A673 (cell line): Measurements from ENCODE around the gene NGDN. TPM values are rescaled to one million over a fixed set of nuclear protein-coding genes. Genes with fewer than 3 reads are reported as not detected.
A peak's percentile ranks its signal among the peaks of the same experiment; 100 is the strongest.
"Not testable (repeated sequence)": the region's sequence is repeated elsewhere in the genome, so short reads cannot be mapped to it uniquely, and the experiment has no call there.

Source experiments
- BruUV-seq: library from RNA; stranded (reverse); fragments of 400-500 nt; replicated peaks from 2 replicates; lab custom pipeline; 2021; lab: Mats Ljungman, UMichigan
- CTCF ChIA-PET: fragments of 300-600 bp; sonication (Branson Sonifier 250); formaldehyde crosslinking; loops from one replicate; lab custom pipeline; 2022; ENCODE audit warnings: antibody characterized with exemption; lab: Charles Lee
- POLR2A ChIA-PET: fragments of 300-600 bp; sonication (Branson Sonifier 250); formaldehyde crosslinking; loops from one replicate; lab custom pipeline; 2022; ENCODE audit warnings: antibody characterized with exemption; ENCODE audit not compliant: low non-redundant PET; lab: Charles Lee
- DNase-seq: peaks from one replicate; pipeline ENCODE4 v3.0.0-alpha.2; 2015; ENCODE audit warnings: low spot score
- H3K27ac ChIP-seq: fragments of 200-600 bp; sonication (generic); 2 replicates; pipeline ENCODE4 v1.5.1; 2016; ENCODE audit warnings: mixed run types, low read depth, mild to moderate bottlenecking, mixed read lengths, antibody characterized with exemption, low read length; ENCODE audit not compliant: poor library complexity, severe bottlenecking
- H3K27me3 ChIP-seq: fragments of 200-600 bp; sonication (generic); replicated peaks from 2 replicates; pipeline ENCODE4 v1.6.1; 2017; ENCODE audit warnings: mixed run types, low read depth, mild to moderate bottlenecking, mixed read lengths, antibody characterized with exemption, low read length; ENCODE audit not compliant: insufficient read depth, poor library complexity
- H3K36me3 ChIP-seq: fragments of 200-600 bp; sonication (generic); 2 replicates; pipeline ENCODE4 v1.6.1; 2016; ENCODE audit warnings: mixed run types, mild to moderate bottlenecking, mixed read lengths, antibody characterized with exemption, low read length; ENCODE audit not compliant: insufficient read depth, poor library complexity, severe bottlenecking
- H3K4me1 ChIP-seq: fragments of 200-600 bp; sonication (generic); 2 replicates; pipeline ENCODE4 v1.6.1; 2017; ENCODE audit warnings: mixed run types, mild to moderate bottlenecking, mixed read lengths, antibody characterized with exemption, low read length; ENCODE audit not compliant: insufficient read depth, poor library complexity, severe bottlenecking
- H3K4me3 ChIP-seq: fragments of 200-600 bp; sonication (generic); 2 replicates; pipeline ENCODE4 v1.5.1; 2016; ENCODE audit warnings: low read depth, mixed run types, mild to moderate bottlenecking, mixed read lengths, low read length; ENCODE audit not compliant: poor library complexity, severe bottlenecking
- H3K9me3 ChIP-seq: fragments of 200-600 bp; sonication (generic); 2 replicates; pipeline ENCODE4 v1.6.1; 2016; ENCODE audit warnings: mixed run types, low read depth, mild to moderate bottlenecking, mixed read lengths, antibody characterized with exemption, low read length; ENCODE audit not compliant: poor library complexity, severe bottlenecking
- CTCF ChIP-seq: fragments of 300-800, 200-600 bp; sonication (generic); conservative IDR thresholded peaks from 2 replicates; pipeline ENCODE4 v1.5.1; 2017; ENCODE audit warnings: low read depth, mild to moderate bottlenecking, antibody characterized with exemption, low read length, moderate library complexity, mixed read lengths
- EZH2 ChIP-seq: fragments of 200-600 bp; sonication (generic); IDR thresholded peaks from 2 replicates; pipeline ENCODE4 v1.6.1; 2017; ENCODE audit warnings: borderline replicate concordance, low read depth, mild to moderate bottlenecking, mixed read lengths, antibody characterized with exemption, low read length; ENCODE audit not compliant: poor library complexity, severe bottlenecking
- intact Hi-C: fragments of 100-400 bp; cut with micrococcal nuclease; formaldehyde crosslinking; loops from one replicate; pipeline ENCODE4 v1.10.0; 2022; ENCODE audit not compliant: unreplicated experiment
- total RNA-seq: library from RNA; stranded (reverse); gene quantifications from 2 replicates; pipeline ENCODE4 v1.2.3, GENCODE V29; 2021

NGDN gene
- total RNA-seq, 1 experiment from 2014 or later, result 71.2 TPM

- Histone ChIP-seq H3K27me3 (no peaks in the 10 kb centered on the region), H3K4me1 (no peaks in the 10 kb centered on the region), H3K27ac (no peak overlapping the region), H3K9me3 (no peaks in the 10 kb centered on the region), H3K36me3 (no peaks in the 10 kb centered on the region), H3K4me3 (no peak overlapping the region)
- intact Hi-C loops, result no loop called here
- ChIA-PET CTCF (no interaction called here), POLR2A (no interaction called here)
- no peak for DNase-seq
- no TSS peak for BruUV-seq
- TF ChIP-seq CTCF, result no peak
- no peak for TF ChIP-seq EZH2
These were observed 17.3 kb upstream of the NGDN start for GRCh38 chr14:23452237-23452636.

- POLR2A ChIA-PET, result no interaction called here
- no TSS peak for BruUV-seq
- CTCF ChIA-PET, result no interaction called here
- Histone ChIP-seq H3K4me1 (no peaks in the 10 kb centered on the region), H3K9me3 (no peaks in the 10 kb centered on the region), H3K27ac (no peak overlapping the region), H3K36me3 (no peaks in the 10 kb centered on the region), H3K4me3 (no peak overlapping the region), H3K27me3 (no peaks in the 10 kb centered on the region)
- DNase-seq, result no peak
- no peak for TF ChIP-seq EZH2
- no peak for TF ChIP-seq CTCF
- intact Hi-C loops, result no loop called here
These were observed 15.1 kb upstream of the NGDN start for GRCh38 chr14:23454445-23454856.

- BruUV-seq, DNase-seq, H3K4me1 ChIP-seq, H3K27me3 ChIP-seq, H3K4me3 ChIP-seq, H3K9me3 ChIP-seq, CTCF ChIA-PET, H3K27ac ChIP-seq, H3K36me3 ChIP-seq, POLR2A ChIA-PET: not testable (repeated sequence)
- TF ChIP-seq CTCF, result 0 out of 2 replicates have a peak, but pooled peaks have one; percentile 31
- intact Hi-C loops, result loop anchor here (5.0 kb wide), 1 partner anchor 125 kb away; no protein-coding TSS in a partner anchor
These were observed 12.5 kb upstream of the NGDN start for GRCh38 chr14:23456883-23457586.
